HepG2 (cell line): ENCODE results near the gene PYHIN1. TPM values are rescaled to one million over a fixed set of nuclear protein-coding genes. Genes with fewer than 3 reads are reported as not detected.

ENCODE experiments used
- AHDC1 ChIP-seq: sonication (generic); formaldehyde crosslinking; IDR thresholded peaks from 2 replicates; pipeline ENCODE4 v1.5.1; 2020; ENCODE audit warnings: mild to moderate bottlenecking, missing genetic modification reagents, borderline replicate concordance
- ATRX ChIP-seq: sonication (generic); formaldehyde crosslinking; IDR thresholded peaks from 2 replicates; pipeline ENCODE4 v1.4.0; 2020; ENCODE audit warnings: missing genetic modification reagents, borderline replicate concordance
- polyA plus RNA-seq, 8 experiments: library from polyadenylated mRNA; depleted of rRNA in 3 of 8; stranded (reverse) in 7 of 8; unstranded in 1 of 8; fragments of >200 nt; fragmentation: Illumina TruSeq in 4 of 8; extraction: Trizol in 4 of 8; gene quantifications; 2 replicates each; pipeline versions ENCODE4 v1.2.1 to v1.2.3, GENCODE V29; 2011 to 2016; ENCODE audit warnings: low read depth in 4 of 8, missing spikeins in 1 of 8, mixed read lengths in 1 of 8; ENCODE audit not compliant: insufficient read depth in 1 of 8
- total RNA-seq, 5 experiments: library from RNA; depleted of rRNA; stranded (reverse); fragments of >200 nt; fragmentation: Illumina TruSeq; extraction: Trizol; gene quantifications; 2 replicates each; pipeline ENCODE4 v1.2.3, GENCODE V29; 2016; ENCODE audit warnings: low read depth in 1 of 5
- TF ChIP-seq, protein P1 (sequence below): sonication (generic); formaldehyde crosslinking; IDR thresholded peaks from 2 replicates; pipeline ENCODE4 v1.5.1; 2020; ENCODE audit warnings: missing genetic modification reagents, mild to moderate bottlenecking, borderline replicate concordance
- TF ChIP-seq, protein P2 (sequence below): IDR thresholded peaks from 2 replicates; pipeline ENCODE4 v1.6.1; 2012; ENCODE audit warnings: low read length, improper control_type of control experiment

PYHIN1 gene
- total and polyA plus RNA-seq, 2 of the 13 experiments (the other 11 are each of a cell fraction or from before 2014, with no cell fraction given), result not detected

DNA sequence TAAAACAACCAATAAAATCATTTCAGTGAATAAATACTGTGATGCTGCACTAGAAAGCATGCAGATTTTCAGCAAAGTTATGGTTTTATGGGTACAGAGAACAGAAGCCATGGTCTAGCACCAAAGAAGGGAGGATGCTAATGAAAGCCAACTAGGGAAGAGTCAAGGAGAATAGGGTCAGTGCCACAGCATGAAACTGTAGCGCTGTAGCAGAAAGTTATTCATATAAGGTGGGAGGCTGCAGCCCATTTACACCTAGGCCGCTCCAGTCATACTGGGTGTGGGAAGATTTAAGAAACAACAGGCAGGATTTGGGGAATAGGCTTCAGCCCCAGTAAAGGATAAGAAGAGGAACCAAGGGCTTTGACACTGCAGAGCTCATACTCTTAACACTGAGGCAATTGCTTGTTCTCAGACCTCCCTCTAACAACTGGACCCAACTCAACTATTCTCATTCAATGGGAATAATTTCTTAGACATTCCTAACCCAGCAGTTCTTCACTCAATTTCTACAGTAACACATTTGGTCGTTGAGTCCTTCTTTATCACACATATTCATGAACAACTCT, 82.7 kb downstream of the PYHIN1 start (continued):
- no peak for TF ChIP-seq AHDC1 (CRISPR knock-in tag)
- TF ChIP-seq, protein P1, sequence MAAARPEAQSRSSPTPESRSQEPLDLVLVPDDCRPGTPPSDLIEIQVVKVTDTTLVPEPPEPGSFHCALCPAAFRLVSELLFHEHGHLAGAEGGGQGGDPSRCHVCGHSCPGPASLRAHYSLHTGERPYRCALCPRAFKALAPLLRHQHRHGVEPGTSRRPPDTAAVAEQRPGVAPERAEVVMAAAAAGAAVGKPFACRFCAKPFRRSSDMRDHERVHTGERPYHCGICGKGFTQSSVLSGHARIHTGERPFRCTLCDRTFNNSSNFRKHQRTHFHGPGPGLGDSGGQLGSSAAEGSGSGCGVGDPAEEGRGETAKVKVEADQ (CRISPR knock-in tag), result no peak
- TF ChIP-seq, protein P2, sequence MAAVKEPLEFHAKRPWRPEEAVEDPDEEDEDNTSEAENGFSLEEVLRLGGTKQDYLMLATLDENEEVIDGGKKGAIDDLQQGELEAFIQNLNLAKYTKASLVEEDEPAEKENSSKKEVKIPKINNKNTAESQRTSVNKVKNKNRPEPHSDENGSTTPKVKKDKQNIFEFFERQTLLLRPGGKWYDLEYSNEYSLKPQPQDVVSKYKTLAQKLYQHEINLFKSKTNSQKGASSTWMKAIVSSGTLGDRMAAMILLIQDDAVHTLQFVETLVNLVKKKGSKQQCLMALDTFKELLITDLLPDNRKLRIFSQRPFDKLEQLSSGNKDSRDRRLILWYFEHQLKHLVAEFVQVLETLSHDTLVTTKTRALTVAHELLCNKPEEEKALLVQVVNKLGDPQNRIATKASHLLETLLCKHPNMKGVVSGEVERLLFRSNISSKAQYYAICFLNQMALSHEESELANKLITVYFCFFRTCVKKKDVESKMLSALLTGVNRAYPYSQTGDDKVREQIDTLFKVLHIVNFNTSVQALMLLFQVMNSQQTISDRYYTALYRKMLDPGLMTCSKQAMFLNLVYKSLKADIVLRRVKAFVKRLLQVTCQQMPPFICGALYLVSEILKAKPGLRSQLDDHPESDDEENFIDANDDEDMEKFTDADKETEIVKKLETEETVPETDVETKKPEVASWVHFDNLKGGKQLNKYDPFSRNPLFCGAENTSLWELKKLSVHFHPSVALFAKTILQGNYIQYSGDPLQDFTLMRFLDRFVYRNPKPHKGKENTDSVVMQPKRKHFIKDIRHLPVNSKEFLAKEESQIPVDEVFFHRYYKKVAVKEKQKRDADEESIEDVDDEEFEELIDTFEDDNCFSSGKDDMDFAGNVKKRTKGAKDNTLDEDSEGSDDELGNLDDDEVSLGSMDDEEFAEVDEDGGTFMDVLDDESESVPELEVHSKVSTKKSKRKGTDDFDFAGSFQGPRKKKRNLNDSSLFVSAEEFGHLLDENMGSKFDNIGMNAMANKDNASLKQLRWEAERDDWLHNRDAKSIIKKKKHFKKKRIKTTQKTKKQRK, result no peak
- TF ChIP-seq ATRX (CRISPR knock-in tag), result no peak
